Keratinocyte (primary cell): Measurements from ENCODE around the gene PLXDC1.

Experiments
- CTCF ChIP-seq, 3 experiments: IDR thresholded peaks in 1 of 3; conservative IDR thresholded peaks in 1 of 3; optimal IDR thresholded peaks in 1 of 3; 2 replicates in 2 of 3; 3 replicates in 1 of 3; pipeline versions ENCODE3 to v1.5.1; 2011; ENCODE audit warnings: low read length in 3 of 3, mild to moderate bottlenecking in 3 of 3, moderate library complexity in 2 of 3, control low read depth in 1 of 3, inconsistent platforms in 1 of 3; ENCODE audit not compliant: insufficient read depth in 2 of 3; ENCODE audit errors: extremely low read depth in 1 of 3
- EZH2 ChIP-seq: IDR thresholded peaks from one replicate; pipeline ENCODE4 v1.6.1; 2012; ENCODE audit warnings: inconsistent platforms, mild to moderate bottlenecking, low read length, moderate library complexity

- TF ChIP-seq CTCF (optimal IDR thresholded peaks at IDR 0.05 in 1 of 3, IDR thresholded peaks at IDR 0.05 in 1 of 3, conservative IDR thresholded peaks at IDR 0.05 in 1 of 3; ENCODE audit: extremely low read depth in 1 of 3, insufficient read depth in 2 of 3, low read length in 3 of 3), result no peak
- TF ChIP-seq EZH2, result no peak
Observed at GRCh38 chr17:39107973-39108372, 43.5 kb downstream of the PLXDC1 start.
